ENCODE results near the gene DKKL1. TPM values are rescaled to one million over a fixed set of nuclear protein-coding genes. Genes with fewer than 3 reads are reported as not detected.

Gene DKKL1
- total and polyA plus RNA-seq, 2 experiments from 2014 or later, result 2.2 to 6.0 TPM

DNA sequence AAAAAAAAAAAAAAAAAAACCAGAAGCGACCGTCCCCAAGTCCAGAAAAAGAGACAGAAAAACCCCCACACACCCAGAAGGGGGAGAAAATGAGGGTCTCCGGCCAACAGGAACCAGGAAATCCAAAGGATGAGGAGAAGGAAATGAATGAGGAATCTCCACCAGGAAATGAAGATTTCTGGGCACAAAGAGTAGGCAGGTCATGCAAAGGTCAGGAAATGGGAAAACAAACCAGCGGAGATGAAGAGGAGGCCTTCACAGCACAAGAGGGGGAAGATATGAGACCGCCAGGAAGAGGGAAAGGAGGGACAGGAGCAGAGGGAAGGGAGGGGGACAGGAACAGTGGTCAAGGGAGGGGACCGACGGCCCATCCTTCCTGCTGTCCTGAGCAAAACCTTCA lies 7.3 kb upstream of the DKKL1 start:
- no peaks in the 10 kb centered on the region for H3K36me3 ChIP-seq (replicated peaks; ENCODE audit: insufficient read depth, low read depth)
- H3K79me2 ChIP-seq, result peaks cover 32% of the 10 kb centered on the region
- no peak for DNase-seq (ENCODE audit: low spot score)
- peaks cover 3% of the 10 kb centered on the region for H4K20me1 ChIP-seq (ENCODE audit: insufficient read depth, poor library complexity, severe bottlenecking)
- no peaks in the 10 kb centered on the region for H3K27me3 ChIP-seq
- H3K4me1 ChIP-seq (ENCODE audit: insufficient read depth), result no peaks in the 10 kb centered on the region
- 69% methylated on average over 5 of the region's 7 CpGs for WGBS (ENCODE audit: low lambda C conversion rate, missing lambda C conversion rate)
- TF ChIP-seq EZH2phosphoT487 (IDR thresholded peaks at IDR 0.05; ENCODE audit: low read depth, severe bottlenecking, unreplicated experiment) (no peak), EZH2 (IDR thresholded peaks at IDR 0.05; ENCODE audit: borderline replicate concordance) (no peak)
- TF ChIP-seq, protein P1, sequence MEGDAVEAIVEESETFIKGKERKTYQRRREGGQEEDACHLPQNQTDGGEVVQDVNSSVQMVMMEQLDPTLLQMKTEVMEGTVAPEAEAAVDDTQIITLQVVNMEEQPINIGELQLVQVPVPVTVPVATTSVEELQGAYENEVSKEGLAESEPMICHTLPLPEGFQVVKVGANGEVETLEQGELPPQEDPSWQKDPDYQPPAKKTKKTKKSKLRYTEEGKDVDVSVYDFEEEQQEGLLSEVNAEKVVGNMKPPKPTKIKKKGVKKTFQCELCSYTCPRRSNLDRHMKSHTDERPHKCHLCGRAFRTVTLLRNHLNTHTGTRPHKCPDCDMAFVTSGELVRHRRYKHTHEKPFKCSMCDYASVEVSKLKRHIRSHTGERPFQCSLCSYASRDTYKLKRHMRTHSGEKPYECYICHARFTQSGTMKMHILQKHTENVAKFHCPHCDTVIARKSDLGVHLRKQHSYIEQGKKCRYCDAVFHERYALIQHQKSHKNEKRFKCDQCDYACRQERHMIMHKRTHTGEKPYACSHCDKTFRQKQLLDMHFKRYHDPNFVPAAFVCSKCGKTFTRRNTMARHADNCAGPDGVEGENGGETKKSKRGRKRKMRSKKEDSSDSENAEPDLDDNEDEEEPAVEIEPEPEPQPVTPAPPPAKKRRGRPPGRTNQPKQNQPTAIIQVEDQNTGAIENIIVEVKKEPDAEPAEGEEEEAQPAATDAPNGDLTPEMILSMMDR (IDR thresholded peaks at IDR 0.05; ENCODE audit: poor library complexity), result no peak
- no peaks in the 10 kb centered on the region for H3K9me3 ChIP-seq (ENCODE audit: low read depth)
- no peak overlapping the region for H3K4me3 ChIP-seq
- peak overlapping the region; percentile 9 for H3K4me2 ChIP-seq
- H2AFZ ChIP-seq, result no peak overlapping the region
- H3K9me2 ChIP-seq (replicated peaks; ENCODE audit: insufficient read depth), result no peaks in the 10 kb centered on the region
- no peak overlapping the region for H3K27ac ChIP-seq

DNA sequence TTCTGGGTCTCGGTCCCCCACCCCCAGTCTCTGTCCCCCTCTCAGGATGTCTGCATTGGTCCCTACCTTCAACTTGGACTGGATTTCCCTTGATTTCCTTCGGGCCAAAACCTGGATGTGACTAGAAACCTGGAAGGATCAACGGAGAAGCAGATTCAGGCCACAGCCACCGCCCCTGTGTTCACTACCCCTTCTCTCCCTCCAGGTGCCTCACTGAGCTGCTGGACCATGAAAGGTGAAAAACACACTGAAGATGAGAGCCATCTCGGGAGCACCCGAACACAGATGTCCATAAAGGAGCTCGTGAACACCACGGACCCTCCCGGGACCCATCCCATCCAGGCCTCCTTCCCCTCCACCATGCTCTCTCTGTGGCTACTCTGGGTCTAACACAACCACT lies 6.5 kb upstream of the DKKL1 start:
- 88% methylated on average over 9 of the region's 9 CpGs for WGBS (ENCODE audit: low lambda C conversion rate, missing lambda C conversion rate)
- Histone ChIP-seq H3K36me3 (replicated peaks; ENCODE audit: insufficient read depth, low read depth) (no peaks in the 10 kb centered on the region), H3K27ac (no peak overlapping the region), H2AFZ (no peak overlapping the region), H3K4me3 (no peak overlapping the region), H3K27me3 (no peaks in the 10 kb centered on the region), H3K9me2 (replicated peaks; ENCODE audit: insufficient read depth) (no peaks in the 10 kb centered on the region), H4K20me1 (ENCODE audit: insufficient read depth, poor library complexity, severe bottlenecking) (peaks cover 3% of the 10 kb centered on the region), H3K9me3 (ENCODE audit: low read depth) (no peaks in the 10 kb centered on the region), H3K79me2 (peaks cover 38% of the 10 kb centered on the region), H3K4me2 (peak overlapping the region; percentile 9), H3K4me1 (ENCODE audit: insufficient read depth) (no peaks in the 10 kb centered on the region)
- no peak for DNase-seq (ENCODE audit: low spot score)
- TF ChIP-seq EZH2 (IDR thresholded peaks at IDR 0.05; ENCODE audit: borderline replicate concordance) (no peak), EZH2phosphoT487 (IDR thresholded peaks at IDR 0.05; ENCODE audit: low read depth, severe bottlenecking, unreplicated experiment) (no peak)
- TF ChIP-seq, protein P1 (IDR thresholded peaks at IDR 0.05; ENCODE audit: poor library complexity), result no peak

DNA sequence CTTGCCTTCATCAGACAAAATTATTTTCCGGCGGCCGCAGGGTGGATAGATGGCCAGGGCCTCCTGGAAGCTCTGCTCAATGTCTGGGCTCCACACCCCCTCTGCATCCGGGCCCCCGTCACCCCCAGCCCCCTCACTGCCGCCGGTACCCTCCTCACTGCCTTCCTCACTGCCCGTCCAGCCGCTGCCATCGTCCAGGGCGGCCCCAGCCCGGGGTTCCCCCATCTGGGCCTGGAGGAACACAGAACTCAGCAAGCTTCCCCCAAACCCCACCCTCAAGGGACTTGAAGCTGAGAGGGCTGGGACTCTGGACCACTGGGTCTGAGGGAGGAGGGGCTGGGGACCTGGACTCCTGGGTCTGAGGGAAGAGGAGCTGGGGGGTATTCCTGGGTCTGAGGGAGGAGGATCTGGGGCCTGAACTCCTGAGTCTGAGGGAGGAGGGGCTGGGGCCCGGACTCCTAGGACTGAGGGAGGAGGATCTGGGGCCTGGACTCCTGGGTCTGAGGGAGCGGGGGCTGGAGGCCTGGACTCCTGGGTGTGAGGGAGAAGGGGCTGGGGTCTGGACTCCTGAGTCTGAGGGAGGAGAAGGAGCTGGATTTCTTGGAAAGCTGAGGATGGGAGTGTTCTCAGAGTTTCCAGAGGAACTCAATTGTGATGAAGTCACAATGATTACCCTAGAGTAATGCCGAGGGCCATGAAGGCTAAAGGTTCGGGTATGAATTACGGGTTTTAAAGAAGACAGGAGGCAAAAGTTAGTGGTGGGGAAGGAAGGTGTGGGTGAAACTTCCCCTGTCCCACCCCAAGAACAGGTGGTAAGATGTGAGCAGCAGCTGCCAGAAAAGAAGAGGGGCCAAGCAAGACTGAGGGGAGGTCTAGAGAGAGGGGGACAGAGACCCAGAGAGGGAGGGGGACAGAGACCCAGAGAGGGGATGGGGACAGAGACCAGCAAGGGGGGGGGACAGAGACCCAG lies 3.5 kb upstream of the DKKL1 start:
- TF ChIP-seq, protein P1 (IDR thresholded peaks at IDR 0.05; ENCODE audit: poor library complexity), result no peak
- TF ChIP-seq EZH2 (IDR thresholded peaks at IDR 0.05; ENCODE audit: borderline replicate concordance) (no peak), EZH2phosphoT487 (IDR thresholded peaks at IDR 0.05; ENCODE audit: low read depth, severe bottlenecking, unreplicated experiment) (no peak)
- no peaks in the 10 kb centered on the region for H3K4me1 ChIP-seq (ENCODE audit: insufficient read depth)
- peaks cover 3% of the 10 kb centered on the region for H4K20me1 ChIP-seq (ENCODE audit: insufficient read depth, poor library complexity, severe bottlenecking)
- peaks cover 42% of the 10 kb centered on the region for H3K79me2 ChIP-seq
- H3K9me3 ChIP-seq (ENCODE audit: low read depth), result no peaks in the 10 kb centered on the region
- no peaks in the 10 kb centered on the region for H3K9me2 ChIP-seq (replicated peaks; ENCODE audit: insufficient read depth)
- H3K4me2 ChIP-seq, result peak overlapping the region; percentile 75
- H3K27me3 ChIP-seq, result no peaks in the 10 kb centered on the region
- H3K4me3 ChIP-seq, result no peak overlapping the region
- H2AFZ ChIP-seq, result no peak overlapping the region
- no peaks in the 10 kb centered on the region for H3K36me3 ChIP-seq (replicated peaks; ENCODE audit: insufficient read depth, low read depth)
- DNase-seq (ENCODE audit: low spot score), result no peak
- peak overlapping the region; percentile 98 for H3K27ac ChIP-seq
- WGBS (ENCODE audit: low lambda C conversion rate, missing lambda C conversion rate), result 89% methylated on average over 14 of the region's 17 CpGs
